HFFc6 (cell line): ENCODE results near the gene CCL8. TPM values are rescaled to one million over a fixed set of nuclear protein-coding genes. Genes with fewer than 3 reads are reported as not detected.

Experiments
- DNase-seq: peaks from one replicate; pipeline ENCODE4 v3.0.0-alpha.2; 2018
- H3K27ac Mint-ChIP-seq: 2 replicates; pipeline ENCODE4 v1.8.0; 2020; ENCODE audit warnings: mild to moderate bottlenecking, mixed read lengths
- H3K27me3 Mint-ChIP-seq: 2 replicates; pipeline ENCODE4 v1.8.0; 2021; ENCODE audit warnings: mild to moderate bottlenecking, moderate library complexity, mixed read lengths; ENCODE audit not compliant: insufficient read depth
- H3K36me3 Mint-ChIP-seq: 2 replicates; pipeline ENCODE4 v1.8.0; 2021; ENCODE audit warnings: low read depth, mixed read lengths
- H3K4me1 Mint-ChIP-seq: 2 replicates; pipeline ENCODE4 v1.8.0; 2020; ENCODE audit warnings: low read depth, mixed read lengths
- H3K4me3 Mint-ChIP-seq: 2 replicates; pipeline ENCODE4 v1.8.0; 2020; ENCODE audit warnings: mild to moderate bottlenecking, moderate library complexity, mixed read lengths
- H3K9me3 Mint-ChIP-seq: 2 replicates; pipeline ENCODE4 v1.8.0; 2020; ENCODE audit warnings: mild to moderate bottlenecking, mixed read lengths
- total RNA-seq, 6 experiments: library from RNA; stranded (reverse); fragmentation: NEBNext Ultra II Directional; extraction: Animal tissue kit (Norgen Biotek cat#: 25700); gene quantifications; 2 replicates in 1 of 6; 3 replicates in 5 of 6; pipeline ENCODE4 v1.2.3, GENCODE V29; 2021
- TF ChIP-seq, protein P1 (sequence below): fragments of 200-600 bp; sonication (generic); IDR thresholded peaks from 2 replicates; pipeline ENCODE4 v1.5.0; 2021; ENCODE audit warnings: antibody characterized with exemption, mild to moderate bottlenecking

The CCL8 gene
- total RNA-seq, 6 experiments from 2014 or later, result not detected

DNA sequence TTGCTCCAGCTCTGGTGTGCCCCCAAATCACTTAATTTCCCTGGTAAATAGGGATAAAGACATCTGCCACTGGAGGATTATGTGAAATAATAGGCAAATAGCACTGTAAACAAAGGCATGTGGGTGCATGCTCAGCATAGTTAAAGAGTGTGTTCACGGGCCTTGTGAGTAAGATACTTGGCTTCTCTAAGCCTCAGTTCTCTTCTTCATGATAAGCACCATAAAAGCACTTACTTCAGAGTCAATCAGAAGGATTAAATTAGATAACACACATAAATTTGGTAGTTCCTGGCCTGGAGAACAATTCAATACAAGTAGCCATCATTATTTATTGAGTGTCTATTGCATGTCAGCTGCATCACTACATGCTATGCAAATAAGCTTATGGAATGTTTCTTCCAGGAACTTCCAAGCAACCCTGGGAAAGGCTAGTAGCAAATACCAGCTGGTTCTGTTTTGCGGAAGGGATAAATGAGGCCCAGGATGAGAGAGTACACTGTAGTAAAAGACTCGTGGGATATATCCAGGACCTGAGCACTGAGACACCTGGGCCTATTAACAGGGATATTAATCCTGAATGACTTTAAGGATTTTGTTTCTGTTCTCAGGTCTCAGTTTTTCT, 19.2 kb upstream of the CCL8 start:
- H3K27ac Mint-ChIP-seq, result peak overlapping the region; percentile 72
- H3K9me3 Mint-ChIP-seq, result peaks cover 3% of the 10 kb centered on the region; the same call in 1 of the 2 replicates
- H3K27me3 Mint-ChIP-seq, result peaks cover 2% of the 10 kb centered on the region
- peaks cover 47% of the 10 kb centered on the region for H3K4me1 Mint-ChIP-seq
- H3K4me3 Mint-ChIP-seq, result peak overlapping the region; percentile 81
- peak; percentile 63 for DNase-seq
- TF ChIP-seq, protein P1, sequence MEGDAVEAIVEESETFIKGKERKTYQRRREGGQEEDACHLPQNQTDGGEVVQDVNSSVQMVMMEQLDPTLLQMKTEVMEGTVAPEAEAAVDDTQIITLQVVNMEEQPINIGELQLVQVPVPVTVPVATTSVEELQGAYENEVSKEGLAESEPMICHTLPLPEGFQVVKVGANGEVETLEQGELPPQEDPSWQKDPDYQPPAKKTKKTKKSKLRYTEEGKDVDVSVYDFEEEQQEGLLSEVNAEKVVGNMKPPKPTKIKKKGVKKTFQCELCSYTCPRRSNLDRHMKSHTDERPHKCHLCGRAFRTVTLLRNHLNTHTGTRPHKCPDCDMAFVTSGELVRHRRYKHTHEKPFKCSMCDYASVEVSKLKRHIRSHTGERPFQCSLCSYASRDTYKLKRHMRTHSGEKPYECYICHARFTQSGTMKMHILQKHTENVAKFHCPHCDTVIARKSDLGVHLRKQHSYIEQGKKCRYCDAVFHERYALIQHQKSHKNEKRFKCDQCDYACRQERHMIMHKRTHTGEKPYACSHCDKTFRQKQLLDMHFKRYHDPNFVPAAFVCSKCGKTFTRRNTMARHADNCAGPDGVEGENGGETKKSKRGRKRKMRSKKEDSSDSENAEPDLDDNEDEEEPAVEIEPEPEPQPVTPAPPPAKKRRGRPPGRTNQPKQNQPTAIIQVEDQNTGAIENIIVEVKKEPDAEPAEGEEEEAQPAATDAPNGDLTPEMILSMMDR, result no peak
- no peaks in the 10 kb centered on the region for H3K36me3 Mint-ChIP-seq

DNA sequence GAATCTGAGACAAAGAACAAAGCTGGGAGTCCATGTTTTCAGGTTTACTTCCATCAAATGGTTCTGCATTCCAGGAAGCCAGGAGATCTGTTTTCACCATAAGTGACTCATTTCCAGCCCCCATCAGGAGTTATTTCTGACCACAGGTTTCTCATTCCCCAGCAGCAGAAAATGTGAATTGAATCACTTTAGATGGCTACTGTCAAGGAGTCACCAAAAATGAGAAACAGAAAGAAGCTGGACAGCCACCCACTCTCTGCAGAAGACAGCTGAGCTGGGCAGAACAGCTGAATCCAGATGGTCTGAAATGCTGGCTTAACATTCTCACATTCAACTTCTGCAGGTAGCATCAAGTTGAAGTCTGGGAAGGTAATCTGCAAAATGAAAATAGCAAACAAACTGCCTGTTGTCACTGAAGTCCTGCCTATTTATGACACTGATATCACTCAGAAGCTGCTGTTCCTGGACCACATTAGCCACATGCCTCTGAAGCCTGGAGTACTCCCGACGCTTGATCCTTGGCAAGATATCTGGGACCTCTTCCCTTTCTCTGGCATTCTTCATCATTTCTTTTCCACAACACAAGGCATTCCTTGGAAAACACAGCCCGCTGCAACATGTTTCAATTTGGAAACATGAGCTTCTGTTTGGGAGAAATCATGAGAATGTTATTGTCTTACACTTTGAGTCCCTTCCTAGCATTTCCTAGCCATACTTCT, 18.4 kb upstream of the CCL8 start:
- TF ChIP-seq, protein P1, result no peak
- H3K27me3 Mint-ChIP-seq, result peaks cover 2% of the 10 kb centered on the region; the same call in 1 of the 2 replicates
- DNase-seq, result peak; percentile 58
- no peaks in the 10 kb centered on the region for H3K9me3 Mint-ChIP-seq
- peak overlapping the region; percentile 72 for H3K27ac Mint-ChIP-seq
- H3K4me3 Mint-ChIP-seq, result peak overlapping the region; percentile 81
- no peaks in the 10 kb centered on the region for H3K36me3 Mint-ChIP-seq
- peaks cover 50% of the 10 kb centered on the region for H3K4me1 Mint-ChIP-seq

DNA sequence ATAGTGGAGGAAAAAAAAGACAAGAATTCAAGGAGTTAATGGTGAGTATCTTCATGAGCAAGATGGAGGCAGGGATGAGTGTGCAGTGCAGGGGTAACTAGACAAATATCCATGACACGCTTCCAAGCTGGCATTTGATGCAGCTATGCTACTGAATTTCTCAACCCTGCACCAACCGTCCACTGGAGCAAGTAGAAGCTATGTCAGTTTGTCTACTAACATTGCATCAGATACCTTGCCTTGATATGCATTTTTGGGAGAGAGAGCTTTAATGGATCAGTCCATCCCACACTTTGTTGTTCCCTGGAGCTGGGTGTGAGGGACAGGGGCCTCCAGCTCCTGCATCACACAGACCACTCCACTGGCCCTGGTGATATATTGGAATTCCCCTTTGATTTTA, 17.2 kb upstream of the CCL8 start:
- peaks cover 2% of the 10 kb centered on the region; the same call in 1 of the 2 replicates for H3K27me3 Mint-ChIP-seq
- no peak overlapping the region; the same call in 1 of the 2 replicates for H3K4me3 Mint-ChIP-seq
- no peaks in the 10 kb centered on the region for H3K9me3 Mint-ChIP-seq
- DNase-seq, result no peak
- H3K4me1 Mint-ChIP-seq, result peaks cover 62% of the 10 kb centered on the region
- H3K36me3 Mint-ChIP-seq, result no peaks in the 10 kb centered on the region
- no peak overlapping the region; the same call in 1 of the 2 replicates for H3K27ac Mint-ChIP-seq
- TF ChIP-seq, protein P1, result no peak

DNA sequence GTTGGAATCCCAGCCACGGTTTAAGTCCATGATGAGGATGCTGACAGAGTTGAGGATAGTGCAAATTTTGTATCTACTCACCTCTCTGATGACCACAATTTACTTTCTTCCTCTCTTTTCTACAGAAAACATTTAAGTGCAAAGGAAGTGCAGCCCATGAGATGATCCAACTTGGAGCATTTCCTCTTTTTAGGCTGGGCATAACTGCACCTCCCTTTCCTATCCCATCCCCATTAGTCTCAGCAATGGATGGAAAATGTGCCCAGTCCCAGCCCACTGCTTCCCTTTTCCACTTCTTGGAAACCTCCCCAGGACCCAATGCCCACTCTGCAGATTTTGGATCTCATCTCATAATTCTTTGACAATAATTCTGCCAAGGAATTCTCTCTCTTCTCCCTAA, 16.6 kb upstream of the CCL8 start:
- TF ChIP-seq, protein P1, result no peak
- no peak overlapping the region for H3K27ac Mint-ChIP-seq
- H3K4me1 Mint-ChIP-seq, result peaks cover 68% of the 10 kb centered on the region
- no peak overlapping the region for H3K4me3 Mint-ChIP-seq
- no peaks in the 10 kb centered on the region for H3K9me3 Mint-ChIP-seq
- H3K36me3 Mint-ChIP-seq, result no peaks in the 10 kb centered on the region
- no peak for DNase-seq
- peaks cover 3% of the 10 kb centered on the region; the same call in 1 of the 2 replicates for H3K27me3 Mint-ChIP-seq

DNA sequence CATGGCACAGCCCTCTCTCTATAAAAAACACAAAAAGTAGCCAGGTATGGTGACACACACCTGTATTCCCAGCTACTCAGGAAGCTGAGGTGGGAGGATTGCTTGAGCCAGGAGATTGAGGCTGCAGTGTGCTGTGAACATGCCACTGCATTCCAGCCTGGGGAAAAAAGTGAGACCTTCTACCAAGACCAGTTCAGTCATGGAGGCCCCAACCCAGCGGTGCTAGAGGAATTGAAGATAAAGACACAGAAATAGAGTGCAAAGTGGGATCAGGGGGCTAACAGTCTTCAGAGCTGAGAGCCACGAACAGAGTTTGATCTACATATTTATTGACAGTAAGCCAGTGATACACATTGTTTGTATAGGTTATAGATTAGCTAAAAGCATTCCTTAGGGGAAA, 15.6 kb upstream of the CCL8 start:
- TF ChIP-seq, protein P1, result no peak
- Mint-ChIP-seq H3K27me3 (peaks cover 3% of the 10 kb centered on the region; the same call in 1 of the 2 replicates), H3K4me1 (peaks cover 66% of the 10 kb centered on the region), H3K36me3 (no peaks in the 10 kb centered on the region), H3K4me3 (no peak overlapping the region), H3K9me3 (no peaks in the 10 kb centered on the region), H3K27ac (no peak overlapping the region)
- DNase-seq, result no peak
